ENCODE data around the gene SPPL3.

The SPPL3 gene

DNA sequence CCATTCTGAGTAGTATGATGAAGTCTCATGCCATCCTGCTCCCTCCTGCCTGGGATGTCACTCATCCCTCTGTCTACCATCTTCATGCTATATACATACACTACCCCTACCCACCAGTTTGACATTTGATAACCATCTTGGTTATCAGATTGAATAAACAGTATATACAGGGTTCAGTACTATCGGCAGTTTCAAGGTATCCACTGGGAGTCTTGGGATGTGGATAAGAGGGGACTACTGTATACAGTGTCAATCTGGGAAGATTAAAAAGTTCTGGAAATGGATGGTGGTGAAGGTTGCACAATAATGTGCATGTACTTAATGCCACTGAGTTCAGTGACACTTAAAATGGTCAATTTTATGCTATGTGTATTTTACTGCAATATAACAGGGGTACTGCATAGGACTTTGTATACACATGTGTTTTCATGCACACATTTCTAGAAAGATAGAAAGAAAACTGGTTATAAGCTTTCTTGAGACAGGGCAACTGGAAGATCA lies 22.1 kb downstream of the SPPL3 start:
- Histone ChIP-seq H2AFZ (ENCODE audit: low read depth, low read length) (no peak overlapping the region), H3K36me3 (ENCODE audit: insufficient read depth, low read length) (no peaks in the 10 kb centered on the region), H3K9me3 (ENCODE audit: low read length) (no peaks in the 10 kb centered on the region), H3K4me1 (ENCODE audit: insufficient read depth, low read length) (no peaks in the 10 kb centered on the region), H3K4me3 (ENCODE audit: low read length) (no peak overlapping the region), H3K27me3 (ENCODE audit: insufficient read depth, low read length) (no peaks in the 10 kb centered on the region)

DNA sequence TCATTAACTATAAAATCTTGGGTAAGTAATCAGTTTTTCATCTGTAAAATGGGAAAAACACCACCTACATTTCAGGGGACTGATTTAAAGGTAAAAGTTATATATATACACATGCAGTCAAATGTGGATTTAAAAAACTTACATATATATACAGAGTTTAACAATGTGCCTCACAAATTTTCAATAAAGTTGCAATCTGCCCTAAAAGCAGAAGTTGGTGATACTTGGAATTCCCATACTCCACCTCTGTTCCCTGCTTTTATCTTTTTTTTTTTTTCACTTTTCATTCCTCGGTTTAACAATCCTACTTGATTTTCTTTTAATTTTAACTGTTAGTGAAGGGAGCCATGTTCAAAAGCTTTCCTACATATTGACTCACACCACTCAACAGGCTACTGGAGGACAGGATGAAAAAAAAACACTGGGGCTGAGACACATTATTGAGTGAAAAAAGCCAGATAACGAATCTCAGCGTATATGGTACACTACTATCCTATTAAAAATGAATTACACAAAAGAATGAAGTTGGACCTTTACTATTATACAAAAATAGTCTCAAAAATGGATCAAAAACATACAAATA lies 24.3 kb downstream of the SPPL3 start:
- no peak overlapping the region for H2AFZ ChIP-seq (ENCODE audit: low read depth, low read length)
- H3K36me3 ChIP-seq (ENCODE audit: insufficient read depth, low read length), result no peaks in the 10 kb centered on the region
- no peak overlapping the region for H3K4me3 ChIP-seq (ENCODE audit: low read length)
- no peaks in the 10 kb centered on the region for H3K4me1 ChIP-seq (ENCODE audit: insufficient read depth, low read length)
- H3K27me3 ChIP-seq (ENCODE audit: insufficient read depth, low read length), result no peaks in the 10 kb centered on the region
- H3K9me3 ChIP-seq (ENCODE audit: low read length), result no peaks in the 10 kb centered on the region

DNA sequence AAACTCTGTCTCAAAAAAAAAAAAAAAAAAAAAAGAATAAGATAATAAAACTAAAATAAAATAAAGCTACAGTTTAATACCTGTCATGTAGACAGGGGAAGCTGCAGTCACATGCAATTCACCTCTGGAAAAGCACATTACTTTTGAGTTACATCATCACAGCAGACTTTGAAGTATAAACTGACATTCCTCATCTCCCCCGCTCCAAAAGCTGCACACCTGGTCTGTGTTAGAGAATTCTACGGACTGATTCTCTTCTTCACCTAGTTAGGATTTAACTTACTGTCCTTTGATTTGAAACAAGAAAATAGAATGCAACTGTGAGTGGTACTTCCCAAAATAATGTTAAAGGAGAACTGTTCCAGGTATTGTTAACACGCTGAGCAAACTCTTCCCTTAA lies 25.1 kb downstream of the SPPL3 start:
- Histone ChIP-seq H3K9me3 (ENCODE audit: low read length) (no peaks in the 10 kb centered on the region), H3K4me3 (ENCODE audit: low read length) (no peak overlapping the region)

DNA sequence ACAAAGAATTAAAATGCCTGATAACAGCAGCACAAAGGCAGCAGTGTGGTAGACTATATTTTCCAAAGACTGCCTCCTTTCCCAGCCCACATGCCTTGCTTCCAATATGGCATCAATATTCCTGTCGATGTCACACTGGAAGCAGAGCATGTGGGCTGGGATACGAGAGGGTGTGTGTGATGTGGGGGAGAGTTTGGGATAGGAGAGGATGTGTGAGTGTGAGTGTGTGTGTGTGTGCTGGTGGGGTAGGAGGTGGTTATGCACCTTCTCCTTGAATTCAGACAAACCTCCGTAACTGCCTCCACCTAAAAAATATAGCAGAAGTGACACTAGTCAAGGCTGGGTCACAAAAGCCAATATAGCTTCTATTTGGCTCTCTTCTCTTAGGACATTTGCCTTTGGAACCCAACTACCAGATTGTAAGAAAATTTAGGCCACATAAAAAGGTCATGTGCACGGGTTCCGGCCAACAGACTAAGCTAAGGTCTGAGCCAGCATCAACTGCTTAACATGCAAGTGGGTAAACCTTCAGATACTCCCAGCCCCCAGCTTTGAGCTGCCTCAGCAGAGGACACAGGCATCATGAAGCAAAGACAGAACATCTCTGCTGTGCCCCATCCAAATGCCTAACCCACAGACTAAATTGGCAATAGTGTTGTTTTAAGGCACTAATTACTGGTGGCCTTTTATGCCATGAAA lies 29.5 kb downstream of the SPPL3 start:
- Histone ChIP-seq H3K4me1 (ENCODE audit: insufficient read depth, low read length) (no peaks in the 10 kb centered on the region), H3K27me3 (ENCODE audit: insufficient read depth, low read length) (no peaks in the 10 kb centered on the region), H3K9me3 (ENCODE audit: low read length) (no peaks in the 10 kb centered on the region), H2AFZ (ENCODE audit: low read depth, low read length) (no peak overlapping the region), H3K36me3 (ENCODE audit: insufficient read depth, low read length) (no peaks in the 10 kb centered on the region), H3K4me3 (ENCODE audit: low read length) (no peak overlapping the region)

More for the DNA sequence above, 25.1 kb downstream of the SPPL3 start:
- Histone ChIP-seq H2AFZ (ENCODE audit: low read depth, low read length) (no peak overlapping the region), H3K4me1 (ENCODE audit: insufficient read depth, low read length) (no peaks in the 10 kb centered on the region), H3K36me3 (ENCODE audit: insufficient read depth, low read length) (no peaks in the 10 kb centered on the region), H3K27me3 (ENCODE audit: insufficient read depth, low read length) (no peaks in the 10 kb centered on the region)

DNA sequence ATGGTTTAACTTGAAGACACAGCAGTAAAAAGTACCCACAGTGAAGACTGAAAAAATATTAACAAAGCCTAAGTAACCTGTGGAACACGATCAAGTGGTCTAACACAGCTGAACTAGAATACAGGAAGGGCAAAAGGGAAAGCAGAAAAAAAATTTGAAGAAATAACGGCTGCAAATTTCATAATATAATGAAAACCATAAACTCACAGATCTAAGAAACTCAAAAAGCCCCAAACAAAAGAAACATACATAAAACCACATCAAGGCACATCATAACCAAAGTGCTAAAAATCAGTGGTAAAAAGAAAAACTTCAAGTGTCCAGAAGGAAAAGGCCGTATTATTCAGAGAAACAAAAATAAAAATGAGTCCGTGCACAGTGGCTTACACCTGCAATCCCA lies 30.9 kb downstream of the SPPL3 start:
- peaks cover under 1% of the 10 kb centered on the region for H3K36me3 ChIP-seq (ENCODE audit: insufficient read depth, low read length)
- H3K4me3 ChIP-seq (ENCODE audit: low read length), result no peak overlapping the region
- no peaks in the 10 kb centered on the region for H3K9me3 ChIP-seq (ENCODE audit: low read length)
- no peaks in the 10 kb centered on the region for H3K27me3 ChIP-seq (ENCODE audit: insufficient read depth, low read length)
- no peak overlapping the region for H2AFZ ChIP-seq (ENCODE audit: low read depth, low read length)
- no peaks in the 10 kb centered on the region for H3K4me1 ChIP-seq (ENCODE audit: insufficient read depth, low read length)

DNA sequence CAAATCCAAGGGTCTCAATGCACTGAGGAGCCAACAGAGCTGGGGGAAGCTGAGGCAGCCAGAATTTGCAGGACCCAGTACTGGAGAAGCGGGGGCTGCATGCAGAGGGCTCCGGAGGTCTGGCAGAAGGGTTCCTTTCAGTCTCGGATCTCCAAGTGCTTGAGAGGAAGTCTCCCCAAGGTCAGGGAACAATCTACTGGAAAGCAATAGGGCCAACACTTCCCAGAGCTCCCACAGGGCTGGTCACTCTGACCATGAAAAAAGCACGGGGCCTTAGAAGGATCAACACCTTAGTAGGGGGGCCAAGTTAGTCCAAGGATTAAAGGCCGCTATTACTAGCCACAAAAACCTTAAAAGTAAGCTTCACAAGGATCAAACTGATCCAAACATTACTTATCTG lies 31.7 kb downstream of the SPPL3 start:
- Histone ChIP-seq H3K4me3 (ENCODE audit: low read length) (no peak overlapping the region), H2AFZ (ENCODE audit: low read depth, low read length) (no peak overlapping the region), H3K36me3 (ENCODE audit: insufficient read depth, low read length) (peaks cover 4% of the 10 kb centered on the region), H3K9me3 (ENCODE audit: low read length) (no peaks in the 10 kb centered on the region), H3K27me3 (ENCODE audit: insufficient read depth, low read length) (no peaks in the 10 kb centered on the region), H3K4me1 (ENCODE audit: insufficient read depth, low read length) (no peaks in the 10 kb centered on the region)

DNA sequence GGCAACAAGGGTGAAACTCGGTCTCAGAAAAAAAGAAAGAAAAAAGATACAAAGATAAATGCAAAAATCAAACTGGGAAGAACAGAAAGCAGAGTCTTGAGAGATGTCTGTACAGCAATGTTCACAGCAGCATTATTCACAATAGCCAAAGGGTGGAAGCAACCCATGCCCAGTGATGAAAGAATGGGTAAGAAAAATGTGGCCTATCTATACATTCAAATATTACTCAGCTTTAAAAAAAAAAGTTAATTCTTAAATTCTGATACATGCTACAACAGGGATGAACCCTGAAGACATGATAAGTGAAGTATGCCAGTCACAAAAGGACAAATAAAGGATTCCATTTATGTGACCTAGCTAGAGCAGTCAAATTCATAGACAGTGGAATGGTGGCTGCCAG lies 33.7 kb downstream of the SPPL3 start:
- no peak overlapping the region for H3K4me3 ChIP-seq (ENCODE audit: low read length)
- H3K27me3 ChIP-seq (ENCODE audit: insufficient read depth, low read length), result no peaks in the 10 kb centered on the region
- H3K36me3 ChIP-seq (ENCODE audit: insufficient read depth, low read length), result peaks cover 4% of the 10 kb centered on the region
- H3K4me1 ChIP-seq (ENCODE audit: insufficient read depth, low read length), result no peaks in the 10 kb centered on the region
- no peak overlapping the region for H2AFZ ChIP-seq (ENCODE audit: low read depth, low read length)
- no peaks in the 10 kb centered on the region for H3K9me3 ChIP-seq (ENCODE audit: low read length)

DNA sequence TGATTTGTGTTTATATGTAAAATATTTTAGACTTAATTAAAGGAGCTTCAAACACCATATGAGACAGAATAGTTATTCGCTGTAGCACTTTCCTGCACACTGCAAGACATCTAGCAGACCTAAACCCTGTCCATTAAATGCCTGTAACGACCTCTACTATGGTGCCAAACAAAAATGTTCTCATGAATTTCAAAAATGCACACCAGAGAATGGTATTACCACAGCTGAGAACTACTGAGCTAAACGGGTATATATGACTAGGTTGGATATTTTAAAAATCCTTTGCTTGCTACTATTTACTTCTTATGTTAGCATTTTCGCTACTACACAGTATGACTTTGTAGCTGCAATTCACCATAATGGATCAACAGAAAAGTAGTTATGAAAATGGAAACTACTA lies 34.8 kb downstream of the SPPL3 start:
- Histone ChIP-seq H3K4me1 (ENCODE audit: insufficient read depth, low read length) (no peaks in the 10 kb centered on the region), H3K4me3 (ENCODE audit: low read length) (no peak overlapping the region), H3K27me3 (ENCODE audit: insufficient read depth, low read length) (no peaks in the 10 kb centered on the region), H2AFZ (ENCODE audit: low read depth, low read length) (no peak overlapping the region), H3K36me3 (ENCODE audit: insufficient read depth, low read length) (peaks cover 4% of the 10 kb centered on the region), H3K9me3 (ENCODE audit: low read length) (no peaks in the 10 kb centered on the region)

DNA sequence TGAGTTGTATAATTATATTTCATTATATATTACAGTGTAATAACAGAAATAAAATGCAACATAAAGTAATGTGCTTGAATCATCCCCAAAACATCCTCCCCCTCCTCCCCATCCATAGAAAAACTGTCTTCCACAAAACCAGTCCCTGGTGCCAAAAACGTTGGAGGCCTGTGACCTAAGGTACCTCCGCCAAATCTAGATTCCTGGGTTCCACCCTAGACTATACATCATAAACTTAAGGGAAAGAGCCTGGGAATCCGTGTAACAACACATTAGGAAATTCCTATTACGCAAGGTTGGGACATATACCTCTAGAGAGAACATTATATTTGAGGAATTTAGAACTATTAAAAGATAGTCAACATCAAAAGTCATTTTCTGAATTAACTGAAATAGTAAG lies 38.0 kb downstream of the SPPL3 start:
- Histone ChIP-seq H3K36me3 (ENCODE audit: insufficient read depth, low read length) (peaks cover 4% of the 10 kb centered on the region), H3K4me3 (ENCODE audit: low read length) (no peak overlapping the region), H3K4me1 (ENCODE audit: insufficient read depth, low read length) (no peaks in the 10 kb centered on the region), H3K9me3 (ENCODE audit: low read length) (no peaks in the 10 kb centered on the region), H2AFZ (ENCODE audit: low read depth, low read length) (no peak overlapping the region), H3K27me3 (ENCODE audit: insufficient read depth, low read length) (no peaks in the 10 kb centered on the region)

DNA sequence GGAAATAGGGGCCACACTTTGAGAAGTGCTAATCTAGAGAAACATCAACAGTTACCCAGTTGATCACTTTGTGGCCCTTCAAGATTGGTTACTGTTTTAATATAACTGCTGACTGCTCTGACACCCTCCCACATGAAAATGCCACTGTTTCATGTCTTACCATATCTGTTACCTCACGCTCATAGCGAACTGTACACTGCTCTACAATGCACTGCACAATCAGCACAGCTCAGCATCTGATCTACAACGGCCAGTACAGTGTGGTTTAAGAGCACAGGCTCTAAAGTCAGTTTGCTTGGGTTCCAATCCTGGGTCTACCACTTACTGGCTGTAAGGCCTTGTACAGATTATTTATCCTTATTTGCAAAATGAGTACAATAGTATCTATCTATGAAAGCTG lies 39.1 kb downstream of the SPPL3 start:
- Histone ChIP-seq H2AFZ (ENCODE audit: low read depth, low read length) (no peak overlapping the region), H3K27me3 (ENCODE audit: insufficient read depth, low read length) (no peaks in the 10 kb centered on the region), H3K4me1 (ENCODE audit: insufficient read depth, low read length) (no peaks in the 10 kb centered on the region), H3K9me3 (ENCODE audit: low read length) (no peaks in the 10 kb centered on the region), H3K36me3 (ENCODE audit: insufficient read depth, low read length) (peaks cover 4% of the 10 kb centered on the region), H3K4me3 (ENCODE audit: low read length) (no peak overlapping the region)

DNA sequence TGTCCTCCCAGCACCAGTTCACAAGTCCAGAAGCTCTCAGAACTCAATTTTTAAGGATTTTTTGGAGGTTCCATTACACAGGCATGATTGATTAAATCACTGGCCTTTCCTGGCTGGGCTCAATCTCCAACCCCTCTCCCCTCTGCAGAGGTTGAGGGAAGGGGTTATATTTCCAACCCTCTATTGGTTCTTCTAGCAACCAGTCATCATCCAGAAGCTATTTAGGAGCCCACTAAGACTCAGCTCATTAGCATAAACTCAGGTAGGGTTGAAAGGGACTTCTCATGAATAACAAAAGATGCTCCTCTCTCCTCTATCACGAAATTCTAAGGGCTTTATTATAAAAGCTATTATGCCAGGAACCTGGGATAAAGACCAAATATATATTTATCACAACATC lies 41.5 kb downstream of the SPPL3 start:
- peaks cover under 1% of the 10 kb centered on the region for H3K9me3 ChIP-seq (ENCODE audit: low read length)
- H3K4me3 ChIP-seq (ENCODE audit: low read length), result no peak overlapping the region

DNA sequence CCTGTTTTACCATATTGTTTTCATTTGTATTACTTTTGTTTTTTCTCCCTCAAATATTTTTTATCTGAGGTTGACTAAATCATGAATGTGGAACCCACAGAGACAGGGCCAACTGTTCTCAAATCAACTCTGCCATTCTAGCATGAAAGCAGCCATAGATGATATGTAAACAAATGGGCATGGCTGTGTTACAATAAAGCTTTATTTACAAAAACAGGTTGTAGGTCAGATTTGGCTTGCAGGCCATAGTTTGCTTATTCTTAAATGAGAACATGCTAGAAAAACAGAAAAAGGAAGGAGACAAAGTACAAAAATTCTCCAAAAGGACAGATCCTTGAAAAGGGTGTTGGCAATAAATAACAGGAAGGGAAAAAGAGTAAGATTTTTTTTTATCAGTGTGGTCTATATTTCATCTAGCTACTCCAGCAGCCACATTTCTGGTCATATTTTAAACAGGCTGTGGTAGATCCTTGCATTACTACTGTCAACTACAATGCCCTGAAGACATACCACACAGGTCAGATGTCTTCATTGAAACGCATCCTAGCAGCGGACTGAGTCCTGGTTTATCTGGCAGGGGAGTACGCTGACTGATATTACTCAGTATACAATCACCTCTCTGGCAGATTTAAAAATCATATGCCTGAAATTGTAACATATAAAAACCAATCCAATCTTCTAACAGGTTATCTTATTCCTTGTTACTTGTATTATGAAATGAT lies 42.9 kb downstream of the SPPL3 start:
- peaks cover 1% of the 10 kb centered on the region for H3K9me3 ChIP-seq (ENCODE audit: low read length)
- no peak overlapping the region for H2AFZ ChIP-seq (ENCODE audit: low read depth, low read length)
- no peak overlapping the region for H3K4me3 ChIP-seq (ENCODE audit: low read length)
- H3K36me3 ChIP-seq (ENCODE audit: insufficient read depth, low read length), result no peaks in the 10 kb centered on the region
- no peaks in the 10 kb centered on the region for H3K27me3 ChIP-seq (ENCODE audit: insufficient read depth, low read length)
- H3K4me1 ChIP-seq (ENCODE audit: insufficient read depth, low read length), result peaks cover 4% of the 10 kb centered on the region

More for the DNA sequence above, 41.5 kb downstream of the SPPL3 start:
- no peak overlapping the region for H2AFZ ChIP-seq (ENCODE audit: low read depth, low read length)
- H3K4me1 ChIP-seq (ENCODE audit: insufficient read depth, low read length), result no peaks in the 10 kb centered on the region
- H3K27me3 ChIP-seq (ENCODE audit: insufficient read depth, low read length), result no peaks in the 10 kb centered on the region
- no peaks in the 10 kb centered on the region for H3K36me3 ChIP-seq (ENCODE audit: insufficient read depth, low read length)

DNA sequence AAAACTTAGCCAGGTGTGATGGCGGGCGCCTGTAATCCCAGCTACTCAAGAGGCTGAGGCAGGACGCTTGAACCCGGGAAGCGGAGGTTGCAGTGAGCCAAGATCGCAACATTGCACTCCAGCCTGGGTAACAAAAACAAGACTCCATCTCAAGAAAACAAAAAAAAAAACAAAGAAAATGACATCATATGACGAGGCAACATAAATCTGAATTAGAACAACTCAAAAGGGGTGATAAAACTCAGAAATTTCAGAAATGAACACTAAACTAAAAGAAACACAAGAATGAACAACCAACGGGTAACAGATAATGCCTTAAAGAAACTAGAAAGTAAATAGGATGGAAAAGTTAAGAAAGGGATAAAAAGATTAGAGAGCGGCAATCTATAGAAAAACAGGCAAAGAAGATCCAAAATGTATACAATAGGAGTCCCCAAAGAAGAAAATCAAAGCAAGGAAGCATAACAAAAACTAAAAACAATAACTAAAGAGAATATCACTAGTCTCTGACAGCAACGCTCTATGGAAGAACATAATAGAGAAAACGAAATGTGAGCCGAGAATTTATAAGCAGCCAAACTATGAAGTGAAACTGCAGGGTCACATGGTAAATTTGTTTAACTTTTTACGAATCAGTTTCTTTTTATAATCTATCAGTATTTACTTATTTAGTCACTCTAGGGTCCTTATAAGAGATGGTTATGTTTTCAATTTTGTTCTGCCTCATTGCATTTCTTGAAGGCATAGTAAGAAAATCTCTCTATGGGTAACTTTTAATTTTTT lies 45.7 kb downstream of the SPPL3 start:
- Histone ChIP-seq H3K4me1 (ENCODE audit: insufficient read depth, low read length) (peaks cover 4% of the 10 kb centered on the region), H3K36me3 (ENCODE audit: insufficient read depth, low read length) (no peaks in the 10 kb centered on the region), H2AFZ (ENCODE audit: low read depth, low read length) (no peak overlapping the region), H3K27me3 (ENCODE audit: insufficient read depth, low read length) (no peaks in the 10 kb centered on the region), H3K9me3 (ENCODE audit: low read length) (peaks cover 1% of the 10 kb centered on the region), H3K4me3 (ENCODE audit: low read length) (no peak overlapping the region)

All from neuron (in vitro differentiated cells).